TTC549 (cell line): ENCODE measurements around the gene TNFRSF18.
"Not testable (repeated sequence)": the region's sequence is repeated elsewhere in the genome, so short reads cannot be mapped to it uniquely, and the experiment has no call there.

ENCODE experiments used
- FAIRE-seq: peaks from 2 replicates; lab custom pipeline; 2012; peaks lifted over from hg19 to GRCh38; lab: Jason Lieb, UNC

Gene TNFRSF18

GRCh38 chr1:1198423-1199140, 7.8 kb downstream of the TNFRSF18 start:
- no peak for FAIRE-seq

GRCh38 chr1:1197551-1198422, 8.6 kb downstream of the TNFRSF18 start:
- FAIRE-seq, result no peak

GRCh38 chr1:1197188-1197500, 9.2 kb downstream of the TNFRSF18 start:
- FAIRE-seq, result no peak

- FAIRE-seq, result no peak
Observed at GRCh38 chr1:1196431-1197187, 9.8 kb downstream of the TNFRSF18 start.

- not testable (repeated sequence) for FAIRE-seq
Observed at GRCh38 chr1:1195726-1196125, 10.7 kb downstream of the TNFRSF18 start.

GRCh38 chr1:1194723-1195122, 11.7 kb downstream of the TNFRSF18 start:
- no peak for FAIRE-seq

GRCh38 chr1:1191734-1192133, 14.7 kb downstream of the TNFRSF18 start:
- FAIRE-seq, result no peak

DNA sequence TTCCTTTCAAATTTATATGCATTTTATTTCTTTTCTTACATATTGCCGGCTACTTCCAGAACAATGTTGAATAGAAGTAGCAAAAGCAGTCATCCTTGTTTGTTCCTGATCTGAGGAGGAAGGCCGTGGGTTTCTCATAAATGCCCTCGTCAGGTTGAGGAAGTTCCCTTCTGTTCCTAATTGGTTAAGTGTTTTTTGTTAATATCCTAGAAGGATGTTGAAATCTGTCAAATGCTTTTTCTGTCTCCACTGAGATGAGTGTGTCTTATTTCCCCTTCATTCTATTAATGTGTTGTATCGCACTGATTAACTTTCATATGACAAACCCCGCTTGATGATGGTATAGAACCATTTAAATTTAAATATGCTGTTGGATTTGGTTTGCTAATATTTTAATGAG, 17.3 kb downstream of the TNFRSF18 start:
- FAIRE-seq, result no peak

GRCh38 chr1:1187938-1188337, 18.5 kb downstream of the TNFRSF18 start:
- FAIRE-seq, result no peak

DNA sequence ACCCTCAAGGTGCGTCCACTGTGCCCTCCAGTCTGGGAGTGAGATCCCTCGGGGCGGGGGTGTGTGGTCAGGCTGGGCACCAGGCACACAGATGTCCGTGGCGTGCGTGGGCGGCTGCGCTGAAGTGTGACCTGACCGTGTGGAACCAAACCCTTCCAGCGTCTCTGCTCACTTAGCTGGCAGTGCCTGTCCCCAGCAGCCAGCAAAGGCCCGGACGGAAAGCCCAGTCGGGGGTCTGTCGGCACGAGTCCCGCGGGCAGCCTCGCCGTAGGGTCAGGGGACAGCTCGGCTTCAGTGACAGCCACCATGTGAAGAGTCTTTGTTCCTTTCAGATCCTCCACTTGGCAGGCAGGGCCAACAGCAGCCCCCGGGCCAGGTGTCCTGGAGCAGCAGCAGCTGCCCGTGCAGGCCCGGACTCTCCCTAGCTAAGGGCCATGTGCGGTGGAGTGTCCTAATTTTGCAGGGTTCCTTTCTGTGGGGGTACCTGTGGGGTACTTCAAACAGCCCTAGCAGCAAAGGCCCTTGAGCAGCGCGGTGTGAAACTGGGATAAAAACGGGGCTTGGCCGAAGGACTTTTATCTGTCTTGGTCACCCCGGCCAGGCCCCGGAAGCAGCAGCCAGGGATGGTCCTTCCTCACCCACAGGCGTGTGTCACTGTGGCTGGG, 21.2 kb downstream of the TNFRSF18 start:
- FAIRE-seq, result no peak

DNA sequence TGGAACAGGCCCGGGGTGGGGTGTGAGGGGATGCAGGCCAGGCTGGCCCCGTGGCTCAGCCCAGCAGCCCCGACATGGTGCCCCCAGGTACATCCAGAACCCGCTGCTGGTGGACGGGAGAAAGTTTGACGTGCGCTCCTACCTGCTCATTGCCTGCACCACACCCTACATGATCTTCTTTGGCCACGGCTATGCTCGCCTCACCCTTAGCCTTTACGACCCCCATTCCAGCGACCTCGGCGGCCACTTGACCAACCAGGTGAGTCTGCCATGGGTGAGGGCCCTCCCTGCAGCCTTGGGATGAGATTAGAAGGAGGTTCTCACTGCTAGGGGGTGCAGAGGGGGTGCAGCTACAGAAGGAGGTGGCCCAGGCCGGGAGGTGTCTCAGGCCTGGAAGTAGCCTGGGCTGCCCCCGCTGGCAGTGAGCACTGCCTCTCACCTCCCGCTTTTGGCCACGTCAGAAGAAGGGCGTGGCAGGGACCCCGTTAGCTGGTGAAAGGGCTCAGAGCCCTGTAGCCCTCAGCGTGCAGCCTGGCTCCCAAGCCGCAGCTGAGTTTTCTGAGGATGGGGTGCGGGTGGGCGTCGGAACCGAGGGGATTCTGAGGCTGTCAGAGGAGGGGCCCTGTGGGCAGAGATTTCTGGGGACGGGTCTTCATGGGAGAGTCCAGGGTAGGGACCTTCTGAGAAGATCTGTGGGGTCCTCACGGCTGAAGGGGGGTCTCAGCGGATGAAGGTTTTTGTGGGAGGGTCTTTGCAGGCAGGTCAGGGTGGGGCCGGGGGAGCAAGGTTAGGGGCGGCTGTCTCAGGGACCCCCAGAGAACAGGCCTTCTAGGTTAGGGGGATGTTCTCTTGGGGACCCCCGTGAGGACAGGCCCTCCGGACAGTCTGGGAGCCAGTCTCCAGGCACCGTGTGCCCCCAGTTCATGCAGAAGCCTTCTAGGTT, 22.3 kb downstream of the TNFRSF18 start:
- FAIRE-seq, result no peak

- no peak for FAIRE-seq
Observed at GRCh38 chr1:1183221-1183747, 23.1 kb downstream of the TNFRSF18 start.

DNA sequence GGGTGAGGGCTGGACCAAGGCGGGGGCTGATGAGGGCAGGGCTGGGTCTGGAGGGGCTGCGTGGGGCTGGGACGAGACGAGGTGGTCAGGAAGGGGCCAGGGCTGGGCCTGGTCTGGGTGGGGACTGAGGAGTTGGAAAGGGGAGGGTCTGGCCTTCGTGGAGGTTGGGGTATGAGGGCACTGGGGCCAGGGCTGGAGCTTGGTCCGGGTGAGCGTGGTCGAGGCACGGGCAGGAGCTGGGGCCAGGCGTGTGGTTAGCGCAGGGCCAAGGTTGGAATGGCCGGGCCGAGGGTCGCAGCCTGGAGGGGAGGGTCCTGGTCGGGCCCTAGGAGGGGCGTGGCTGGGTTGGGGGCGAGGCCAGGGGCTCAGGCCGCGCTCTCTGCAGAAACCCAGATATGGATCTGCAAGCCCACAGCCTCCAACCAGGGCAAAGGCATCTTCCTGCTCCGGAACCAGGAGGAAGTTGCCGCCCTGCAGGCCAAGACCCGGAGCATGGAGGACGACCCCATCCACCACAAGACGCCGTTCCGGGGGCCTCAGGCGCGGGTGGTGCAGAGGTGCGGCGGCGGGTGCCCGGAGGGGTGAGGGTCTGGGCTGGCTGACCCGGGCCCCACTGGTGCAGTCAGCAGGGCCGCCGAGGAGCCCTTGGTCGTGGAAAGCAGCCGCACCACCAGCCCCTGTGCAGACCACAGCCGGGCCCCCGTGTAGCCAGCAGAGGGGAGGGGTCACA, 23.7 kb downstream of the TNFRSF18 start:
- no peak for FAIRE-seq

GRCh38 chr1:1181938-1182410, 24.4 kb downstream of the TNFRSF18 start:
- no peak for FAIRE-seq

- FAIRE-seq, result no peak
Observed at GRCh38 chr1:1181129-1181937, 25.1 kb downstream of the TNFRSF18 start.

GRCh38 chr1:1179983-1180861, 26.2 kb downstream of the TNFRSF18 start:
- FAIRE-seq, result no peak

DNA sequence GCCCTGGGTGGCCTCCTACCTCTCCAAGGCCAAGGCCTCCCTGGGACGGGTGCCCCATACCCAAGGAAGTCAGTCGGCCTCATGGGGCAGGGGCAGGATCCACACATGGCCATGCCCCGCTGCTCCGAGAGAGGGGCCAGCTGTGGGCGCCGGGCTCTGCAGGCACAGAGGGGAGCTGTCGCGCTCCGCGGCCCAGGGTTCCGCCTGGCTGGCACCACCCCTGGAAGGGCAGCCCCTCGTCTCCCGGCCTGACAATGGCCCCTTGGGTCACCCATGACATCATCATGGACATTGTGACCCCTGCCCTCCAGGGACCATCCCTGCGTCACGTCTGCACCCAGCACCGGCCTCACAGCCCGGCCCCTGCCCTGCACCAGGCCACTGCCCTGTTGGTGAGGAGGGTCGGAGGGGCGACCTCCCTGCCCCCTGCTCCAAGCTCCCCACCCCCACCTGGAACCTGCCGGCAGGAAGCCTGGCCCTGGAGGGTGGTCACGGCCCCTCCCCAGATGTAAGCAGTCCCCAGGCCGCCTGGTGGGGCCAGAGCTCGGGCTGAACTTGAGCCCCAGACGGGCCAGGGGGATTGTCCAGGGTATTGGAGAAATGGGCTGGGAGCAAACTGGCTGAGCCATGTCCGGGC, 26.9 kb downstream of the TNFRSF18 start:
- no peak for FAIRE-seq
